Cardiac muscle cell (in vitro differentiated cells and primary cell): ENCODE data around the gene RMND5A. TPM values are rescaled to one million over a fixed set of nuclear protein-coding genes. Genes with fewer than 3 reads are reported as not detected.

ENCODE experiments used
- DNase-seq, 2 donors: peaks; one replicate each; pipeline versions ENCODE4 v3.0.0 to v3.0.0-alpha.2; 2010 to 2017; ENCODE audit warnings: low read depth in 1 of 2, low spot score in 1 of 2
- H3K27ac ChIP-seq: fragments of 200-600 bp; sonication (generic); 2 replicates; pipeline ENCODE4 v1.5.1; 2016
- H3K27me3 ChIP-seq: fragments of 200-600 bp; sonication (generic); 2 replicates; pipeline ENCODE4 v1.6.0; 2016; ENCODE audit warnings: control low read depth
- H3K36me3 ChIP-seq: fragments of 200-600 bp; sonication (generic); 2 replicates; pipeline ENCODE4 v1.5.1; 2016; ENCODE audit warnings: control low read depth
- H3K4me1 ChIP-seq: fragments of 200-600 bp; sonication (generic); 2 replicates; pipeline ENCODE4 v1.8.1; 2017; ENCODE audit warnings: low read depth, mild to moderate bottlenecking, mixed run types
- H3K4me3 ChIP-seq: fragments of 200-600 bp; sonication (generic); 2 replicates; pipeline ENCODE4 v1.5.1; 2016; ENCODE audit warnings: mild to moderate bottlenecking
- H3K9me3 ChIP-seq: fragments of 200-600 bp; sonication (generic); 2 replicates; pipeline ENCODE4 v1.5.1; 2017; ENCODE audit warnings: low read depth, mild to moderate bottlenecking, control low read depth
- polyA plus RNA-seq: library from polyadenylated mRNA; unstranded; fragments of >200 nt; fragmentation: Nextera tagmentation; extraction: Ambion mirVana; gene quantifications from 2 replicates; pipeline ENCODE4 v1.2.1, GENCODE V29; 2016
- total RNA-seq: library from RNA; depleted of rRNA; stranded (reverse); fragments of >200 nt; gene quantifications from 2 replicates; pipeline ENCODE4 v1.2.3, GENCODE V29; 2016
- TF ChIP-seq, protein P1 (sequence below): IDR thresholded peaks from 2 replicates; pipeline ENCODE4 v1.5.1; 2012; ENCODE audit warnings: low read depth, mild to moderate bottlenecking, low read length

Gene RMND5A
- total and polyA plus RNA-seq, 2 experiments from 2014 or later: 30.8 to 63.4 TPM

DNA sequence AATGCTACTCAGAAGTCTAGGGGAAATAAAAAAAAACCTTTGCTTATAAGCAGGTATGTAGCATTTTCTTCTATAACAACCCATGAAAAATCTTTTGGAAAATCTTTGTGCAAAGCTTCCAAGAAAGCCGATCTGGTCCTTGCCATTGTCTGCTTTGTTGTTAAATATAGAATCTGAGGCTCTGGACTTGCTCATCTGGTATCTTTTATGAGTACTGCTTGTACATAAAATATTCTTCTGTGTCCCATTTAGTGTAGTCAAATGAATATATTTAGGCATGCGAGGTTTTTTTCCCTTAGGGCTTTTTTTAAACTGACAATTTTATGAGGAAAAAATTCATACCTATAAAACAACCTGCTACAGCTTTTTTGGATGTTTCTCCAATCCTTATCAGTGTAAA is 45.0 kb upstream of the RMND5A start:
- H3K4me1 ChIP-seq: no peaks in the 10 kb centered on the region

GRCh38 chr2:86675511-86676015 is 44.5 kb upstream of the RMND5A start:
- no peak overlapping the region for H3K27ac ChIP-seq
- TF ChIP-seq, protein P1, sequence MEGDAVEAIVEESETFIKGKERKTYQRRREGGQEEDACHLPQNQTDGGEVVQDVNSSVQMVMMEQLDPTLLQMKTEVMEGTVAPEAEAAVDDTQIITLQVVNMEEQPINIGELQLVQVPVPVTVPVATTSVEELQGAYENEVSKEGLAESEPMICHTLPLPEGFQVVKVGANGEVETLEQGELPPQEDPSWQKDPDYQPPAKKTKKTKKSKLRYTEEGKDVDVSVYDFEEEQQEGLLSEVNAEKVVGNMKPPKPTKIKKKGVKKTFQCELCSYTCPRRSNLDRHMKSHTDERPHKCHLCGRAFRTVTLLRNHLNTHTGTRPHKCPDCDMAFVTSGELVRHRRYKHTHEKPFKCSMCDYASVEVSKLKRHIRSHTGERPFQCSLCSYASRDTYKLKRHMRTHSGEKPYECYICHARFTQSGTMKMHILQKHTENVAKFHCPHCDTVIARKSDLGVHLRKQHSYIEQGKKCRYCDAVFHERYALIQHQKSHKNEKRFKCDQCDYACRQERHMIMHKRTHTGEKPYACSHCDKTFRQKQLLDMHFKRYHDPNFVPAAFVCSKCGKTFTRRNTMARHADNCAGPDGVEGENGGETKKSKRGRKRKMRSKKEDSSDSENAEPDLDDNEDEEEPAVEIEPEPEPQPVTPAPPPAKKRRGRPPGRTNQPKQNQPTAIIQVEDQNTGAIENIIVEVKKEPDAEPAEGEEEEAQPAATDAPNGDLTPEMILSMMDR: no peak
- no peaks in the 10 kb centered on the region for H3K36me3 ChIP-seq
- H3K9me3 ChIP-seq: no peaks in the 10 kb centered on the region
- no peak for DNase-seq
- H3K27me3 ChIP-seq: no peaks in the 10 kb centered on the region
- no peaks in the 10 kb centered on the region for H3K4me1 ChIP-seq
- no peak overlapping the region for H3K4me3 ChIP-seq

More for the DNA sequence above, 45.0 kb upstream of the RMND5A start:
- no peak for DNase-seq
- Histone ChIP-seq H3K4me3 (no peak overlapping the region), H3K27ac (no peak overlapping the region), H3K9me3 (no peaks in the 10 kb centered on the region), H3K27me3 (no peaks in the 10 kb centered on the region), H3K36me3 (no peaks in the 10 kb centered on the region)
- TF ChIP-seq, protein P1: no peak

GRCh38 chr2:86677816-86678215 is 42.3 kb upstream of the RMND5A start:
- Histone ChIP-seq H3K4me3 (no peak overlapping the region), H3K27ac (no peak overlapping the region), H3K4me1 (no peaks in the 10 kb centered on the region), H3K36me3 (no peaks in the 10 kb centered on the region), H3K9me3 (no peaks in the 10 kb centered on the region), H3K27me3 (no peaks in the 10 kb centered on the region)
- TF ChIP-seq, protein P1: no peak
- DNase-seq: no peak

GRCh38 chr2:86679036-86679435 is 41.1 kb upstream of the RMND5A start:
- no peak for DNase-seq
- Histone ChIP-seq H3K9me3 (no peaks in the 10 kb centered on the region), H3K27me3 (no peaks in the 10 kb centered on the region), H3K36me3 (no peaks in the 10 kb centered on the region), H3K4me3 (no peak overlapping the region), H3K4me1 (no peaks in the 10 kb centered on the region), H3K27ac (no peak overlapping the region)
- TF ChIP-seq, protein P1: no peak

DNA sequence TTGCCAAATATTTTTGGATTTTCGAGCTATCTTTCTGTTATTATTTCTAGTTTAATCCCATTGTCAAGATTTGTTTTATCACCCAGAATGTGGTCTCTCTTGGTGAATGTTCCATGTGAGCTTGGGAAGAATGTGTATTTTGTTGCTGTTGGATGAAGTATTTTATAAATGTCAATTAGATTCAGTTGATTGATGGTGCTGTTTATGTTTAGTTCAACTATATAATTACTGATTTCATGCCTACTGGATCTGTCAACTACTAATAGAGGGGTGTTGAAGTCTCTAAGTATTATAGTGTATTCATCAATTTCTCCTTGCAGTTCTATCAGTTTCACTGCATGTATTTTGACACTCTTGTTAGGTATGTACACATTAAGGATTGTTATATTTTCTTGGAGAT is 34.7 kb upstream of the RMND5A start:
- Histone ChIP-seq H3K9me3 (no peaks in the 10 kb centered on the region), H3K36me3 (no peaks in the 10 kb centered on the region), H3K4me1 (no peaks in the 10 kb centered on the region), H3K27ac (no peak overlapping the region), H3K27me3 (no peaks in the 10 kb centered on the region), H3K4me3 (no peak overlapping the region)
- TF ChIP-seq, protein P1: no peak
- no peak for DNase-seq

- no peak overlapping the region for H3K4me3 ChIP-seq
- H3K4me1 ChIP-seq: no peaks in the 10 kb centered on the region
- DNase-seq: no peak
- no peak overlapping the region for H3K27ac ChIP-seq
- H3K27me3 ChIP-seq: no peaks in the 10 kb centered on the region
- TF ChIP-seq, protein P1: no peak
- H3K36me3 ChIP-seq: no peaks in the 10 kb centered on the region
- H3K9me3 ChIP-seq: no peaks in the 10 kb centered on the region
Measured at GRCh38 chr2:86686460-86686859, 33.6 kb upstream of the RMND5A start.
